ENCODE data around the gene MRPL41. TPM values are rescaled to one million over a fixed set of nuclear protein-coding genes. Genes with fewer than 3 reads are reported as not detected.
"Not testable (repeated sequence)": the region's sequence is repeated elsewhere in the genome, so short reads cannot be mapped to it uniquely, and the experiment has no call there.

The MRPL41 gene
- polyA plus RNA-seq, 2 donors: 49.3 to 53.0 TPM

- H3K27ac ChIP-seq (ENCODE audit: low read depth in 2 of 2, low read length in 1 of 2): peak overlapping the region; percentile 87 to 92
- not testable (repeated sequence) for H3K36me3 ChIP-seq (ENCODE audit: control insufficient read depth in 2 of 2, insufficient read depth in 2 of 2, low read length in 1 of 2); H3K27me3 ChIP-seq (ENCODE audit: control insufficient read depth in 1 of 2, insufficient read depth in 2 of 2, low read length in 2 of 2); H3K9me3 ChIP-seq (ENCODE audit: control insufficient read depth in 2 of 2, insufficient read depth in 1 of 2, low read depth in 1 of 2, low read length in 1 of 2)
- H3K4me3 ChIP-seq (ENCODE audit: low read depth in 1 of 2, low read length in 2 of 2): peak overlapping the region; percentile 69 to 70
- 0% methylated on average over 4 to 16 of the region's 17 CpGs for WGBS, 2 donors
- H3K4me1 ChIP-seq (ENCODE audit: control insufficient read depth in 2 of 2, insufficient read depth in 2 of 2, low read length in 1 of 2): peaks cover 0 to 12% of the 10 kb centered on the region in 2 donors
These were observed 768 bp upstream of the MRPL41 start for GRCh38 chr9:137550958-137551263.

GRCh38 chr9:137552022-137552768, 516 bp downstream of the MRPL41 start:
- Histone ChIP-seq H3K27ac (ENCODE audit: low read depth in 2 of 2, low read length in 1 of 2) (peak overlapping the region; percentile 85 to 87), H3K9me3 (ENCODE audit: control insufficient read depth in 2 of 2, insufficient read depth in 1 of 2, low read depth in 1 of 2, low read length in 1 of 2) (no peaks in the 10 kb centered on the region), H3K4me1 (ENCODE audit: control insufficient read depth in 2 of 2, insufficient read depth in 2 of 2, low read length in 1 of 2) (peaks cover 0 to 17% of the 10 kb centered on the region in 2 donors), H3K27me3 (ENCODE audit: control insufficient read depth in 1 of 2, insufficient read depth in 2 of 2, low read length in 2 of 2) (no peaks in the 10 kb centered on the region), H3K36me3 (ENCODE audit: control insufficient read depth in 2 of 2, insufficient read depth in 2 of 2, low read length in 1 of 2) (peaks cover 6 to 18% of the 10 kb centered on the region in 2 donors), H3K4me3 (ENCODE audit: low read depth in 1 of 2, low read length in 2 of 2) (peak overlapping the region; percentile 69 to 89)
- WGBS, 2 donors: 7 to 9% methylated on average over 45 to 58 of the region's 58 CpGs

DNA sequence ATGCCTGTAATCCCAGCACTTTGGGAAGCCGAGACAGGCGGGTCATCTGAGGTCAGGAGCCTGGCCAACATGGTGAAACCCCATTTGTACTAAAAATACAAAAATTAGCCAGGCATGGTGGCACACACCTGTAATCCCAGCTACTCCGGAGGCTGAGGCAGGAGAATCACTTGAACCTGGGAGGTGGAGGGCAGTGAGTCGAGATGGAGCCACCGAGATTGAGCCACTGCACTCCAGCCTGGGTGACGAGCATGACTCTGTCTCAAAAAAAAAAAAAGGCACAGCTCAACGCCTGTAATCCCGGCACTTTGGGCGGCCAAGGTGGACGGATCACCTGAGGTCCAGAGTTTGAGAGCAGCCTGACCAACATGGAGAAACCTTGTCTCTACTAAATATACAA, 2.0 kb downstream of the MRPL41 start:
- not testable (repeated sequence) for H3K9me3 ChIP-seq (ENCODE audit: control insufficient read depth in 2 of 2, insufficient read depth in 1 of 2, low read depth in 1 of 2, low read length in 1 of 2); H3K27ac ChIP-seq (ENCODE audit: low read depth in 2 of 2, low read length in 1 of 2); H3K4me3 ChIP-seq (ENCODE audit: low read depth in 1 of 2, low read length in 2 of 2); H3K27me3 ChIP-seq (ENCODE audit: control insufficient read depth in 1 of 2, insufficient read depth in 2 of 2, low read length in 2 of 2)
- Histone ChIP-seq H3K36me3 (ENCODE audit: control insufficient read depth in 2 of 2, insufficient read depth in 2 of 2, low read length in 1 of 2) (peaks cover 6 to 23% of the 10 kb centered on the region in 2 donors), H3K4me1 (ENCODE audit: control insufficient read depth in 2 of 2, insufficient read depth in 2 of 2, low read length in 1 of 2) (peaks cover 0 to 13% of the 10 kb centered on the region in 2 donors)
- WGBS, 2 donors: 88 to 90% methylated on average over 10 of the region's 10 CpGs

DNA sequence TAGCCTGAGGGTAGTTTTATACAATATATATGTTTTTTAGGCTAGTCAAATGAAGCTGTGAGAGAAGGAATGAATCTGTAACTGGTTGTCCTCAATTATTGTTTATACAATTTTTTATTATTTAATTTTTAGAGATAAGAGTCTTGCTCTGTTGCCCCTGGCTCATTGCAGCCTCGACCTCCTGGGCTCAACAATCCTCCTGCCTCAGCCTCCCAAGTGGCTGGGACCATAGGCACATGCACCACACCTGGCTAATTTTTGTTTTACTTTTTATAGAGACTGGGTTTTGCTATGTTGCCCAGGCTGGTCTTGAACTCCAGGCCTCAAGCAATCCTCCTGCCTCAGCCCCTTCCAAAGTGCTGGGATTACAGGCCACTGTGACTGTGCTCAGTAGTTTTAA, 2.7 kb downstream of the MRPL41 start:
- Histone ChIP-seq H3K4me3 (ENCODE audit: low read depth in 1 of 2, low read length in 2 of 2) (no peak overlapping the region), H3K36me3 (ENCODE audit: control insufficient read depth in 2 of 2, insufficient read depth in 2 of 2, low read length in 1 of 2) (peaks cover 6 to 23% of the 10 kb centered on the region in 2 donors), H3K27me3 (ENCODE audit: control insufficient read depth in 1 of 2, insufficient read depth in 2 of 2, low read length in 2 of 2) (no peaks in the 10 kb centered on the region), H3K27ac (ENCODE audit: low read depth in 2 of 2, low read length in 1 of 2) (no peak overlapping the region), H3K4me1 (ENCODE audit: control insufficient read depth in 2 of 2, insufficient read depth in 2 of 2, low read length in 1 of 2) (peaks cover 0 to 13% of the 10 kb centered on the region in 2 donors), H3K9me3 (ENCODE audit: control insufficient read depth in 2 of 2, insufficient read depth in 1 of 2, low read depth in 1 of 2, low read length in 1 of 2) (no peaks in the 10 kb centered on the region)
- 81 to 85% methylated on average over 1 of the region's 1 CpG for WGBS, 2 donors

GRCh38 chr9:137555179-137555578, 3.5 kb downstream of the MRPL41 start:
- Histone ChIP-seq H3K4me1 (ENCODE audit: control insufficient read depth in 2 of 2, insufficient read depth in 2 of 2, low read length in 1 of 2) (peaks cover 0 to 10% of the 10 kb centered on the region in 2 donors), H3K4me3 (ENCODE audit: low read depth in 1 of 2, low read length in 2 of 2) (no peak overlapping the region), H3K36me3 (ENCODE audit: control insufficient read depth in 2 of 2, insufficient read depth in 2 of 2, low read length in 1 of 2) (peaks cover 6 to 23% of the 10 kb centered on the region in 2 donors), H3K27ac (ENCODE audit: low read depth in 2 of 2, low read length in 1 of 2) (no peak overlapping the region), H3K27me3 (ENCODE audit: control insufficient read depth in 1 of 2, insufficient read depth in 2 of 2, low read length in 2 of 2) (no peaks in the 10 kb centered on the region), H3K9me3 (ENCODE audit: control insufficient read depth in 2 of 2, insufficient read depth in 1 of 2, low read depth in 1 of 2, low read length in 1 of 2) (no peaks in the 10 kb centered on the region)
- WGBS, 2 donors: 88 to 89% methylated on average over 10 of the region's 10 CpGs

GRCh38 chr9:137556069-137556838, 4.6 kb downstream of the MRPL41 start:
- Histone ChIP-seq H3K27ac (ENCODE audit: low read depth in 2 of 2, low read length in 1 of 2) (no peak overlapping the region), H3K4me1 (ENCODE audit: control insufficient read depth in 2 of 2, insufficient read depth in 2 of 2, low read length in 1 of 2) (peaks cover 0 to 10% of the 10 kb centered on the region in 2 donors), H3K36me3 (ENCODE audit: control insufficient read depth in 2 of 2, insufficient read depth in 2 of 2, low read length in 1 of 2) (peaks cover 6 to 23% of the 10 kb centered on the region in 2 donors), H3K4me3 (ENCODE audit: low read depth in 1 of 2, low read length in 2 of 2) (no peak overlapping the region), H3K27me3 (ENCODE audit: control insufficient read depth in 1 of 2, insufficient read depth in 2 of 2, low read length in 2 of 2) (no peaks in the 10 kb centered on the region), H3K9me3 (ENCODE audit: control insufficient read depth in 2 of 2, insufficient read depth in 1 of 2, low read depth in 1 of 2, low read length in 1 of 2) (no peaks in the 10 kb centered on the region)
- 69 to 77% methylated on average over 24 of the region's 24 CpGs for WGBS, 2 donors

DNA sequence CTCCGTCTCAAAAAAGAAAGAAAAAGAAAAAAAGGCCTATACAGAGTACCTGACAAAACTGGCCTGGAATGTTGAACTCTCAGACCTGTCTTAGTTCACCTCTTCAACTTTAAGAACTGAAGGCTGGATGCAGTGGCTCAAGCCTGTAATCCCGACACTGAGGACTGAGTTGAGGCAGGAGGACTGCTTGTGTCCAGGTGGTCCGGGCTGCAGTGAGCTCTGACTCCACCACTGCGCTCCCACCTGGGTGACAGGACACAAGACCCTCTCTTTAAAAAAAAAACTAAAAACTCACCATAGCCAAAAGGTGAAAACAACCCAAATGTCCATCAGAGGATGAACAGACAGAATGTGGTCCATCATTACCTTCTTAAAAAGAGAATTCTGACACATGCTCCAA, 6.4 kb downstream of the MRPL41 start:
- peaks cover 0 to 5% of the 10 kb centered on the region in 2 donors for H3K4me1 ChIP-seq (ENCODE audit: control insufficient read depth in 2 of 2, insufficient read depth in 2 of 2, low read length in 1 of 2)
- H3K36me3 ChIP-seq (ENCODE audit: control insufficient read depth in 2 of 2, insufficient read depth in 2 of 2, low read length in 1 of 2): peaks cover 6 to 23% of the 10 kb centered on the region in 2 donors

GRCh38 chr9:137564134-137564533, 12.5 kb downstream of the MRPL41 start:
- no peaks in the 10 kb centered on the region for H3K9me3 ChIP-seq (ENCODE audit: control insufficient read depth in 2 of 2, insufficient read depth in 1 of 2, low read depth in 1 of 2, low read length in 1 of 2)
- H3K4me3 ChIP-seq (ENCODE audit: low read depth in 1 of 2, low read length in 2 of 2): no peak overlapping the region
- 83 to 88% methylated on average over 10 of the region's 10 CpGs for WGBS, 2 donors
- H3K4me1 ChIP-seq (ENCODE audit: control insufficient read depth in 2 of 2, insufficient read depth in 2 of 2, low read length in 1 of 2): no peaks in the 10 kb centered on the region
- no peaks in the 10 kb centered on the region for H3K27me3 ChIP-seq (ENCODE audit: control insufficient read depth in 1 of 2, insufficient read depth in 2 of 2, low read length in 2 of 2)
- H3K27ac ChIP-seq (ENCODE audit: low read depth in 2 of 2, low read length in 1 of 2): no peak overlapping the region
- H3K36me3 ChIP-seq (ENCODE audit: control insufficient read depth in 2 of 2, insufficient read depth in 2 of 2, low read length in 1 of 2): peaks cover 11 to 12% of the 10 kb centered on the region in 2 donors

More for the DNA sequence above, 6.4 kb downstream of the MRPL41 start:
- Histone ChIP-seq H3K9me3 (ENCODE audit: control insufficient read depth in 2 of 2, insufficient read depth in 1 of 2, low read depth in 1 of 2, low read length in 1 of 2) (no peaks in the 10 kb centered on the region), H3K4me3 (ENCODE audit: low read depth in 1 of 2, low read length in 2 of 2) (no peak overlapping the region), H3K27ac (ENCODE audit: low read depth in 2 of 2, low read length in 1 of 2) (no peak overlapping the region), H3K27me3 (ENCODE audit: control insufficient read depth in 1 of 2, insufficient read depth in 2 of 2, low read length in 2 of 2) (no peaks in the 10 kb centered on the region)
- WGBS, 2 donors: 92 to 95% methylated on average over 4 of the region's 4 CpGs

GRCh38 chr9:137564817-137565411, 13.2 kb downstream of the MRPL41 start:
- Histone ChIP-seq H3K27ac (ENCODE audit: low read depth in 2 of 2, low read length in 1 of 2) (no peak overlapping the region), H3K27me3 (ENCODE audit: control insufficient read depth in 1 of 2, insufficient read depth in 2 of 2, low read length in 2 of 2) (no peaks in the 10 kb centered on the region), H3K36me3 (ENCODE audit: control insufficient read depth in 2 of 2, insufficient read depth in 2 of 2, low read length in 1 of 2) (peaks cover 11 to 12% of the 10 kb centered on the region in 2 donors), H3K4me1 (ENCODE audit: control insufficient read depth in 2 of 2, insufficient read depth in 2 of 2, low read length in 1 of 2) (no peaks in the 10 kb centered on the region), H3K4me3 (ENCODE audit: low read depth in 1 of 2, low read length in 2 of 2) (no peak overlapping the region), H3K9me3 (ENCODE audit: control insufficient read depth in 2 of 2, insufficient read depth in 1 of 2, low read depth in 1 of 2, low read length in 1 of 2) (no peaks in the 10 kb centered on the region)
- 85 to 86% methylated on average over 17 to 18 of the region's 18 CpGs for whole genome bisulfite sequencing, 2 donors

Measured in esophagus (tissue), 2 donors.